MM.1S (cell line): ENCODE results near the gene DCST2.

ENCODE experiments used
- DNase-seq: peaks from one replicate; pipeline ENCODE4 v3.0.0-alpha.2; 2015
- H2AFZ ChIP-seq: fragments of 300-600 bp; sonication (generic); 2 replicates; pipeline ENCODE4 v1.6.0; 2016; ENCODE audit warnings: antibody characterized with exemption, low read length
- H3F3A ChIP-seq: fragments of 300-600 bp; sonication (generic); 2 replicates; pipeline ENCODE4 v1.6.1; 2016; ENCODE audit warnings: mild to moderate bottlenecking, antibody characterized with exemption, low read length, moderate library complexity, mixed read lengths; ENCODE audit not compliant: insufficient read depth
- H3K27ac ChIP-seq: fragments of 300-600 bp; sonication (generic); 2 replicates; pipeline ENCODE4 v1.5.1; 2016; ENCODE audit warnings: mild to moderate bottlenecking, low read length
- H3K27me3 ChIP-seq: fragments of 300-600 bp; sonication (generic); replicated peaks from 2 replicates; pipeline ENCODE4 v1.6.0; 2016; ENCODE audit warnings: low read length; ENCODE audit not compliant: insufficient read depth
- H3K36me3 ChIP-seq: fragments of 300-600 bp; sonication (generic); replicated peaks from 2 replicates; pipeline ENCODE4 v1.6.1; 2016; ENCODE audit warnings: mild to moderate bottlenecking, low read length, mixed read lengths; ENCODE audit not compliant: insufficient read depth
- H3K4me1 ChIP-seq: fragments of 300-600 bp; sonication (generic); 2 replicates; pipeline ENCODE4 v1.6.1; 2016; ENCODE audit warnings: low read length, mixed read lengths
- H3K4me2 ChIP-seq: fragments of 300-600 bp; sonication (generic); 2 replicates; pipeline ENCODE4 v1.6.0; 2016; ENCODE audit warnings: low read depth, low read length
- H3K4me3 ChIP-seq: fragments of 300-600 bp; sonication (generic); 2 replicates; pipeline ENCODE4 v1.5.1; 2016; ENCODE audit warnings: low read length, mixed read lengths
- H3K79me2 ChIP-seq: fragments of 300-600 bp; sonication (generic); 2 replicates; pipeline ENCODE4 v1.6.1; 2016; ENCODE audit warnings: mixed run types, low read length, mixed read lengths
- H3K9ac ChIP-seq: fragments of 300-600 bp; sonication (generic); 2 replicates; pipeline ENCODE4 v1.6.1; 2016; ENCODE audit warnings: low read length, mixed read lengths
- H3K9me2 ChIP-seq: fragments of 300-600 bp; sonication (generic); replicated peaks from 2 replicates; pipeline ENCODE4 v1.6.1; 2016; ENCODE audit warnings: mild to moderate bottlenecking, low read length, mixed read lengths; ENCODE audit not compliant: insufficient read depth
- H3K9me3 ChIP-seq: fragments of 300-600 bp; sonication (generic); replicated peaks from 2 replicates; pipeline ENCODE4 v1.6.1; 2016; ENCODE audit warnings: mild to moderate bottlenecking, low read length, mixed read lengths; ENCODE audit not compliant: insufficient read depth
- H4K20me1 ChIP-seq: fragments of 300-600 bp; sonication (generic); 2 replicates; pipeline ENCODE4 v1.6.1; 2016; ENCODE audit warnings: mild to moderate bottlenecking, low read length, moderate library complexity, mixed read lengths; ENCODE audit not compliant: insufficient read depth
- EZH2 ChIP-seq: fragments of 300-600 bp; sonication (generic); optimal IDR thresholded peaks from 2 replicates; pipeline ENCODE3; 2017; ENCODE audit warnings: low read depth, mild to moderate bottlenecking, antibody characterized with exemption, low read length, mixed read lengths
- EZH2phosphoT487 ChIP-seq: fragments of 300-600 bp; sonication (generic); IDR thresholded peaks from 2 replicates; pipeline ENCODE4 v1.6.1; 2018; ENCODE audit warnings: antibody characterized with exemption, low read length
- TF ChIP-seq, protein P1 (sequence below): fragments of 300-600 bp; sonication (generic); IDR thresholded peaks from 2 replicates; pipeline ENCODE4 v1.5.1; 2016; ENCODE audit warnings: antibody characterized with exemption, low read length, mixed read lengths

The DCST2 gene

DNA sequence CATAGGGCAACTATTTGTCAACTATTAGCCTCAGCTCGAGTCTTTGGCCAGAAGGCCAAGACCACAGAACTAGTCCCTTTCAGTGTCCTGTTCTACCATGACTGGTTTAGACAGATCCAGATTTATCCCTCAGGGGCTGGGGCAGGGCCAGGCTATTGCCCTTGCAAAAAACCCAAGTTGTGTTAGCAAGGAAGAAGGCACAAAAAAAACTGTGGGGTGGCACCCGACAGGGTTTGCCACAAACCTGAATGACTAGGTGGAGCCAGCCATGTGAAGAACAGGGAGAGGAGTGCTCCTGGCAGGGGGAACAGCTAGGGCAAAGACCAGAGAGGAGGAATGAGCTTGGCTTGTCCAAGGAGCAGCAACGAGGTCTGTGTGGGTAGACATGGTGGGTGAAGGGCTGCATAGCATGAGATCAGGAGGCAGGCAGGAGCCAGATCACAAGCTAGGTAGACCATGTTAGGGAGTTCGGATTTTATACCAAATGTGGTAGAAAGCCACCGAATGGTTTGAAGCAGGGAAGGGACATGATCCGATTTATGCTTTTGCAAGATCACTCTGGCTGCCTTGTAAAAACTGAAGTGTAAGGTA, 4.4 kb upstream of the DCST2 start:
- Histone ChIP-seq H3K4me1 (peaks cover 16% of the 10 kb centered on the region), H3K9ac (no peak overlapping the region), H3K9me2 (no peaks in the 10 kb centered on the region), H3K27ac (no peak overlapping the region), H3K9me3 (no peaks in the 10 kb centered on the region), H3K36me3 (no peaks in the 10 kb centered on the region), H2AFZ (no peak overlapping the region), H4K20me1 (no peaks in the 10 kb centered on the region), H3K4me2 (no peak overlapping the region), H3F3A (peaks cover 10% of the 10 kb centered on the region), H3K27me3 (0 out of 2 replicates have a peak, but pooled peaks cover 5% of the 10 kb centered on the region), H3K79me2 (no peaks in the 10 kb centered on the region), H3K4me3 (no peak overlapping the region)
- TF ChIP-seq EZH2 (no peak), EZH2phosphoT487 (no peak)
- TF ChIP-seq, protein P1, sequence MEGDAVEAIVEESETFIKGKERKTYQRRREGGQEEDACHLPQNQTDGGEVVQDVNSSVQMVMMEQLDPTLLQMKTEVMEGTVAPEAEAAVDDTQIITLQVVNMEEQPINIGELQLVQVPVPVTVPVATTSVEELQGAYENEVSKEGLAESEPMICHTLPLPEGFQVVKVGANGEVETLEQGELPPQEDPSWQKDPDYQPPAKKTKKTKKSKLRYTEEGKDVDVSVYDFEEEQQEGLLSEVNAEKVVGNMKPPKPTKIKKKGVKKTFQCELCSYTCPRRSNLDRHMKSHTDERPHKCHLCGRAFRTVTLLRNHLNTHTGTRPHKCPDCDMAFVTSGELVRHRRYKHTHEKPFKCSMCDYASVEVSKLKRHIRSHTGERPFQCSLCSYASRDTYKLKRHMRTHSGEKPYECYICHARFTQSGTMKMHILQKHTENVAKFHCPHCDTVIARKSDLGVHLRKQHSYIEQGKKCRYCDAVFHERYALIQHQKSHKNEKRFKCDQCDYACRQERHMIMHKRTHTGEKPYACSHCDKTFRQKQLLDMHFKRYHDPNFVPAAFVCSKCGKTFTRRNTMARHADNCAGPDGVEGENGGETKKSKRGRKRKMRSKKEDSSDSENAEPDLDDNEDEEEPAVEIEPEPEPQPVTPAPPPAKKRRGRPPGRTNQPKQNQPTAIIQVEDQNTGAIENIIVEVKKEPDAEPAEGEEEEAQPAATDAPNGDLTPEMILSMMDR: no peak
- DNase-seq: no peak

DNA sequence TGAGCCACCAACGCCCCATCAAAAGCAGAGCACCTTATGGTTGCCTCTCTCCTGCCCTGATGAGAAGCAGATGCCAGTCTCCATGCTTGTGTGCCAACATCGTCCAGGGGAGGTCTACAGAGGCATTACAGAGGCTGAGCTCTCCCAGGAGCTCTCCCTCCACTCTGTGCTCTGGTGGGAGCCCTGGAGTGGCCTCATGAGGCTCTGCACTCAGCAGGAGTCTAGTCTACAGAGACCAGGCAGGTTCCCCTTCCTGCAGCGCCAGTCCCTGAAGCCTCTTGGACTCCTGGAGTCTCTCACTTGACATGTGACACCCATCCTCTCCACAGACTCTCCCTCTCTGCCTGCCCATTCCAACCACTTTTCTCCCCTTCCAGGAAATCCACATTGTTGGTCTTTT, 3.5 kb upstream of the DCST2 start:
- peaks cover 10% of the 10 kb centered on the region for H3F3A ChIP-seq

DNA sequence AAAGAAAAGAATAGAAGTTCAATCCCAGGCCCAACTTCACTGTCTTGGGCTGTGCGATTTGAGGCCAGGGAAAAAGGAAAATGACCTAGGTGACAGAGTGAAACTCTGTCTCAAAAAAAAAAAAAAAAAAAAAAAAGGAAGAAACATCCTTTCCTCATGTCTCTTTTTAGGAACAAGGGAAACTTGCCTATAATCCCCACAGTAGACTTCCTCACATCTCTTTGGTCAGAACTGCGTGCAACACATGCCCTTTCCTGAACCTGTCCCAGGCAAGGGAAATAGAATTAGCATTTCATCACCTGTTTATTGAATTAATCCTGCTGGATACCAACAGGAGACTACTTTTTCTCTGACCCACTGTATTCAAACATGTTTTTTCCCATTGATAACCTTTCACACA, 2.4 kb upstream of the DCST2 start:
- no peaks in the 10 kb centered on the region for H3K79me2 ChIP-seq
- peaks cover 10% of the 10 kb centered on the region for H3F3A ChIP-seq
- TF ChIP-seq EZH2: no peak
- TF ChIP-seq EZH2phosphoT487: no peak
- TF ChIP-seq, protein P1: no peak
- no peaks in the 10 kb centered on the region for H4K20me1 ChIP-seq
- H3K9me3 ChIP-seq: no peaks in the 10 kb centered on the region
- no peaks in the 10 kb centered on the region for H3K36me3 ChIP-seq
- H3K27ac ChIP-seq: no peak overlapping the region
- peaks cover 16% of the 10 kb centered on the region for H3K4me1 ChIP-seq
- no peak overlapping the region for H3K9ac ChIP-seq
- no peak overlapping the region for H2AFZ ChIP-seq
- H3K4me2 ChIP-seq: no peak overlapping the region
- no peak for DNase-seq
- no peak overlapping the region for H3K4me3 ChIP-seq
- H3K27me3 ChIP-seq: 0 out of 2 replicates have a peak, but pooled peaks cover 8% of the 10 kb centered on the region
- H3K9me2 ChIP-seq: no peaks in the 10 kb centered on the region

More for the DNA sequence above, 3.5 kb upstream of the DCST2 start:
- no peak overlapping the region for H2AFZ ChIP-seq
- no peak overlapping the region for H3K27ac ChIP-seq
- no peaks in the 10 kb centered on the region for H3K9me3 ChIP-seq
- no peaks in the 10 kb centered on the region for H3K79me2 ChIP-seq
- H3K4me1 ChIP-seq: peaks cover 16% of the 10 kb centered on the region
- no peaks in the 10 kb centered on the region for H4K20me1 ChIP-seq
- no peak overlapping the region for H3K4me2 ChIP-seq
- no peaks in the 10 kb centered on the region for H3K9me2 ChIP-seq
- H3K36me3 ChIP-seq: no peaks in the 10 kb centered on the region
- H3K27me3 ChIP-seq: 0 out of 2 replicates have a peak, but pooled peaks cover 5% of the 10 kb centered on the region
- DNase-seq: no peak
- no peak overlapping the region for H3K4me3 ChIP-seq
- TF ChIP-seq, protein P1: no peak
- no peak for TF ChIP-seq EZH2
- TF ChIP-seq EZH2phosphoT487: no peak
- H3K9ac ChIP-seq: no peak overlapping the region
